ENCODE results near the gene HNRNPAB.

DNA sequence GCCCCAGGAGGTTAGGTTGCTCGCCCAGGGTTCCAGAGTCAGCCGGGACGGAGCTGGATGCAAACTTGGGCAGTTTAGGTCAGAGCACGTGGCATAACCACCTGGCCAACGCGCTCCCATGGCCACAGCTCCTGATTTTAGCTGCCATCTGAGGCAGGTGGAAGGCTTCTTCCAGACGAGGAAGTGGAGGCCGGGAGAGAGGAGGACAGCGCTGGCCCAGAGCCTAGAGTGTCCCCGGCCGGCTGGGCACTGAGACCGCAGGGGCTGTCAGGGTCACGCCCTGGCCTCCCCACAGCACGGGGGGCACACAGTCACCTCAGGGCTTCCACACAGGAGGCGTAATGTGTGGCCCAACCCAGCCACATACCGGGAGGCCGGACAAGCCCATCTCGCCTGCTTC, 44.4 kb downstream of the HNRNPAB start:
- TF ChIP-seq ZNF274 (IDR thresholded peaks at IDR 0.05; ENCODE audit: borderline replicate concordance, low read depth, low read length) (no peak), ZNF253 (CRISPR knock-in tag; conservative IDR thresholded peaks at IDR 0.05) (no peak), ESRRA (IDR thresholded peaks at IDR 0.05; ENCODE audit: borderline replicate concordance, low read depth) (no peak)

Data from K562 (cell line).